Measurements from ENCODE around the gene RNMT. TPM values are rescaled to one million over a fixed set of nuclear protein-coding genes. Genes with fewer than 3 reads are reported as not detected.
"Not testable (repeated sequence)": the region's sequence is repeated elsewhere in the genome, so short reads cannot be mapped to it uniquely, and the experiment has no call there.

RNMT gene
- 10 to 100 TPM; 43.7 to 45.3 TPM for total RNA-seq

- DNase-seq: peak; percentile 95
- peak within 1 kb of the TSS; percentile 88 for H3K27ac Mint-ChIP-seq
- no peaks in the 10 kb centered on the region for H3K27me3 Mint-ChIP-seq
- H3K4me3 Mint-ChIP-seq: peak within 1 kb of the TSS; percentile 72
- H3K4me1 Mint-ChIP-seq: peaks cover 61% of the 10 kb centered on the region
- H3K9me3 Mint-ChIP-seq: no peaks in the 10 kb centered on the region
- ChIA-PET CTCF (interaction anchor here (1.0 kb wide), 4 partner anchors 9 to 589 kb away, joined by 3 to 4 read pairs (median 3); no protein-coding TSS in a partner anchor), POLR2A (interaction anchor here (0.6 to 1.8 kb wide), 5 partner anchors 11 to 288 kb away, joined by 3 to 16 read pairs (median 4); no protein-coding TSS in a partner anchor)
- peaks cover 36% of the 10 kb centered on the region for H3K36me3 Mint-ChIP-seq (ENCODE audit: low read depth)
Measured at GRCh38 chr18:13726232-13726971, at the start of gene RNMT, which contains the start of gene FAM210A. Gene RNMT, plus strand, starts transcription at chr18:13726673. Its CDS starts 4,845 bp downstream, at chr18:13731518. Gene FAM210A, minus strand, starts transcription at chr18:13726558. Its CDS starts 44,481 bp downstream, at chr18:13682077.

- DNase-seq; POLR2A ChIA-PET; H3K4me1 Mint-ChIP-seq; H3K27me3 Mint-ChIP-seq; H3K27ac Mint-ChIP-seq; CTCF ChIA-PET; H3K36me3 Mint-ChIP-seq (ENCODE audit: low read depth); H3K9me3 Mint-ChIP-seq; H3K4me3 Mint-ChIP-seq: not testable (repeated sequence)
Measured at GRCh38 chr18:13677350-13677749, 49.1 kb upstream of the RNMT start.

GRCh38 chr18:13680612-13681011 is 45.9 kb upstream of the RNMT start:
- POLR2A ChIA-PET: no interaction called here
- no peaks in the 10 kb centered on the region for H3K27me3 Mint-ChIP-seq
- peaks cover 7% of the 10 kb centered on the region for H3K36me3 Mint-ChIP-seq (ENCODE audit: low read depth)
- no peak for DNase-seq
- CTCF ChIA-PET: no interaction called here
- H3K4me1 Mint-ChIP-seq: peaks cover 5% of the 10 kb centered on the region
- H3K9me3 Mint-ChIP-seq: no peaks in the 10 kb centered on the region
- no peak overlapping the region for H3K27ac Mint-ChIP-seq
- H3K4me3 Mint-ChIP-seq: no peak overlapping the region

- Mint-ChIP-seq H3K36me3 (ENCODE audit: low read depth) (peaks cover 7% of the 10 kb centered on the region), H3K27me3 (no peaks in the 10 kb centered on the region), H3K27ac (no peak overlapping the region), H3K9me3 (no peaks in the 10 kb centered on the region), H3K4me3 (no peak overlapping the region), H3K4me1 (peaks cover 5% of the 10 kb centered on the region)
- ChIA-PET CTCF (no interaction called here), POLR2A (no interaction called here)
- no peak for DNase-seq
Measured at GRCh38 chr18:13681701-13682100, 44.8 kb upstream of the RNMT start.

GRCh38 chr18:13684546-13684945 is 41.9 kb upstream of the RNMT start:
- H3K27me3 Mint-ChIP-seq: no peaks in the 10 kb centered on the region
- H3K4me3 Mint-ChIP-seq: no peak overlapping the region
- peaks cover 19% of the 10 kb centered on the region for H3K36me3 Mint-ChIP-seq (ENCODE audit: low read depth)
- DNase-seq: no peak
- no peaks in the 10 kb centered on the region for H3K9me3 Mint-ChIP-seq
- H3K4me1 Mint-ChIP-seq: no peaks in the 10 kb centered on the region
- ChIA-PET CTCF (no interaction called here), POLR2A (no interaction called here)
- no peak overlapping the region for H3K27ac Mint-ChIP-seq

GRCh38 chr18:13688191-13689136 is 38.0 kb upstream of the RNMT start:
- Mint-ChIP-seq H3K27ac (no peak overlapping the region), H3K4me3 (no peak overlapping the region), H3K4me1 (no peaks in the 10 kb centered on the region), H3K27me3 (no peaks in the 10 kb centered on the region), H3K9me3 (peaks cover 11% of the 10 kb centered on the region), H3K36me3 (ENCODE audit: low read depth) (peaks cover 27% of the 10 kb centered on the region)
- DNase-seq: no peak
- CTCF ChIA-PET: no interaction called here
- POLR2A ChIA-PET: interaction anchor here (0.6 kb wide), 1 partner anchor 9 kb away, joined by 4 read pairs; no protein-coding TSS in a partner anchor

GRCh38 chr18:13690060-13690459 is 36.4 kb upstream of the RNMT start:
- POLR2A ChIA-PET, H3K4me3 Mint-ChIP-seq, H3K27me3 Mint-ChIP-seq, DNase-seq, H3K4me1 Mint-ChIP-seq, CTCF ChIA-PET, H3K27ac Mint-ChIP-seq: not testable (repeated sequence)
- Mint-ChIP-seq H3K36me3 (ENCODE audit: low read depth) (peaks cover 30% of the 10 kb centered on the region), H3K9me3 (peaks cover 17% of the 10 kb centered on the region)

- DNase-seq, H3K27ac Mint-ChIP-seq, POLR2A ChIA-PET, H3K4me3 Mint-ChIP-seq, H3K4me1 Mint-ChIP-seq, H3K27me3 Mint-ChIP-seq, CTCF ChIA-PET: not testable (repeated sequence)
- Mint-ChIP-seq H3K36me3 (ENCODE audit: low read depth) (peaks cover 43% of the 10 kb centered on the region), H3K9me3 (peaks cover 30% of the 10 kb centered on the region)
Measured at GRCh38 chr18:13695337-13695736, 31.1 kb upstream of the RNMT start.

- ChIA-PET CTCF (no interaction called here), POLR2A (no interaction called here)
- Mint-ChIP-seq H3K4me3 (no peak overlapping the region), H3K27ac (no peak overlapping the region), H3K36me3 (ENCODE audit: low read depth) (peaks cover 56% of the 10 kb centered on the region), H3K27me3 (no peaks in the 10 kb centered on the region), H3K9me3 (peaks cover 36% of the 10 kb centered on the region), H3K4me1 (peaks cover 2% of the 10 kb centered on the region)
- no peak for DNase-seq
Measured at GRCh38 chr18:13696961-13697360, 29.5 kb upstream of the RNMT start.

- no peak for DNase-seq
Measured at GRCh38 chr18:13700153-13700552, 26.3 kb upstream of the RNMT start.

GRCh38 chr18:13703899-13704298 is 22.6 kb upstream of the RNMT start:
- Mint-ChIP-seq H3K4me3 (no peak overlapping the region), H3K9me3 (peaks cover 47% of the 10 kb centered on the region), H3K36me3 (ENCODE audit: low read depth) (peaks cover 66% of the 10 kb centered on the region), H3K27me3 (no peaks in the 10 kb centered on the region), H3K27ac (no peak overlapping the region), H3K4me1 (no peaks in the 10 kb centered on the region)
- ChIA-PET CTCF (no interaction called here), POLR2A (no interaction called here)
- no peak for DNase-seq

More at GRCh38 chr18:13700153-13700552, 26.3 kb upstream of the RNMT start:
- POLR2A ChIA-PET: no interaction called here
- Mint-ChIP-seq H3K4me1 (peaks cover 2% of the 10 kb centered on the region), H3K9me3 (peaks cover 42% of the 10 kb centered on the region), H3K36me3 (ENCODE audit: low read depth) (peaks cover 61% of the 10 kb centered on the region), H3K4me3 (no peak overlapping the region), H3K27me3 (no peaks in the 10 kb centered on the region), H3K27ac (no peak overlapping the region)
- CTCF ChIA-PET: no interaction called here

- CTCF ChIA-PET: interaction anchor here (1.2 kb wide), 1 partner anchor 12 kb away, joined by 3 read pairs; no protein-coding TSS in a partner anchor
- no peak overlapping the region for H3K27ac Mint-ChIP-seq
- H3K9me3 Mint-ChIP-seq: peaks cover 20% of the 10 kb centered on the region
- H3K4me3 Mint-ChIP-seq: no peak overlapping the region
- POLR2A ChIA-PET: no interaction called here
- no peak for DNase-seq
- no peaks in the 10 kb centered on the region for H3K27me3 Mint-ChIP-seq
- peaks cover 39% of the 10 kb centered on the region for H3K36me3 Mint-ChIP-seq (ENCODE audit: low read depth)
- H3K4me1 Mint-ChIP-seq: no peaks in the 10 kb centered on the region
Measured at GRCh38 chr18:13710414-13710831, 16.1 kb upstream of the RNMT start.

- Mint-ChIP-seq H3K4me1 (no peaks in the 10 kb centered on the region), H3K4me3 (no peak overlapping the region), H3K36me3 (ENCODE audit: low read depth) (peaks cover 35% of the 10 kb centered on the region), H3K27ac (no peak overlapping the region), H3K9me3 (peaks cover 15% of the 10 kb centered on the region), H3K27me3 (no peaks in the 10 kb centered on the region)
- CTCF ChIA-PET: no interaction called here
- POLR2A ChIA-PET: no interaction called here
- no peak for DNase-seq
Measured at GRCh38 chr18:13712400-13713131, 13.9 kb upstream of the RNMT start.
